GDM1 (cell line): Measurements from ENCODE around the gene ZNF446.
"Not testable (repeated sequence)": the region's sequence is repeated elsewhere in the genome, so short reads cannot be mapped to it uniquely, and the experiment has no call there.

ENCODE experiments used
- DNase-seq: peaks from one replicate; lab custom pipeline; 2025; lab: John Stamatoyannopoulos, UW

Gene ZNF446

GRCh38 chr19:58470837-58471543 is 5.2 kb upstream of the ZNF446 start:
- not testable (repeated sequence) for DNase-seq

- no peak for DNase-seq
Observed at GRCh38 chr19:58471736-58472135, 4.4 kb upstream of the ZNF446 start.

DNA sequence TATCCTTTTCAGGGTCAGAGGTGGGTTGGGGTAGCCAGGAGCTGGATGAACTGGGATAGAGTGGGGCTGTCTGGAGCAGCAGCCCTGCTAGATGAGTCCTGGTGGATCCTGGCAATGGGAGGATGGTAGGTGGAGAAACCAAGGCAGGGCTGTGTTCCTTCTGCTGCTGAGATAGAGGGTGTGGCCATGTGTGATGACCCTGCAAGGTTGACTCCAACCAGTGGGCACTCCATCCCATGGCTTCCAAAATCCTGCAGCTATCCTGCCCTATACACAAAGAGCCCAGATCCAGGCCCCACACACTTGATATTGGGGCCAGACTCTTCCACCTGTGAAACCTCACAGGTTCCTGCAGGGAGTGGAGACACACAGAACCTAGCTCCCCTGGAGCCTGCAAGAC is 2.4 kb upstream of the ZNF446 start:
- no peak for DNase-seq

DNA sequence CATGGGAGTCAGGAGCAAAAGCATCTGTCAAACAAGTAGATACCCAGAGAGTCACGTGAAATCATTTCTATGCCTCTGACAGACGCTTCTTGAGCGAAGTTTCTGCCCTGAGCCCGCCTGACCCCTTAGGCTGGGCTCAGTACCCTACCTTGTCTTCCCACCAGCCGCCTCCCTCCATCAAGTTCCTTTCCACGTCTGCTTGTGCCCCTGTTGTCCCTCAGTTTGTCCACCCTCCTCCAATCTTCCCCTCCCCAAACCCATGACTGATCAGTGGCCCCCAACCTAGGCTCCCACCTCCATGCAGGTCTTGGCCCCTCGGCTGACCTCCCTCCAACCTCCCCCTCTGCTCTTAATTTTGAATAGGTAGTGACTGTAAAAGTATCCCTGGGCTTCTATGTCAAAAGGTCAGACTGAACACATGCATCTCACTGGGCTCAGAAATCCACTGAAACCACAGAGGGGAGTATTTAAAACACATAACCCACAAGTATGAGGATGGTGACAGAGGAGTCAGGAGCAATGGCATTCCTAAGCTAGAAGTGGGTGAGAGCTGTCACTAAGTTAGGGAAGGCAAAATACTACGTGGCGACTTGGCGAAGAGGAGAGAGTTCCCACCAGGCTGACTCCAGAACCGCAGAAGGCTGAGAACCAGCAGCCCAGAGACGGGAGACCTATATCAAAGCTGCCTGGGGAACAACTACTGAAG is 1.7 kb upstream of the ZNF446 start:
- no peak for DNase-seq

- DNase-seq, result no peak
Observed at GRCh38 chr19:58474997-58475713, 997 bp upstream of the ZNF446 start.

DNA sequence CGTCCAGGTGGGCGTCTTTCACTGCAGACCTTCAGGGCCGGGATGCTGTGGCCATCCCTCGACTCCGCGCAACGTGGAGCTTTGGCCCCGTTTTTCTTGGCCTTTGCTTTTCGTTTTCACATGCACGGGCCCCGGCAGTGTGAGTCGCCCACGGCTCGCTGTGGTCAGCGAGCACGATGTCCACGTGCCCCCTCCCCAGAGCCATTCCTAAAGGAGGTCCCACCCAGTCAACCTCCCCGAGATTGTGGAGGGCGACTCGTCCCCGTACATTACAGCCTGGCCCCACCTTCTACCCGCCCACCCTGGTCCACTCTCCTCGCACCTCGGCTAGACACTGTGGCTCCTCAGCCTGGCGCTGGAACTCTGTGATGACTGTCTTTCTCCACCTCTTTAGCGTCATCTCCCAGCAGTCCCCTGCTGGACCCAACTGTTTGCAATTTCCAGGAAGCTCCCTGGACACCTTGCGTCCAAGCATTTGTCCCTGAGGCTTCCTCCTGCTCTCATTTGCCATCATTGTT is 405 bp downstream of the ZNF446 start:
- DNase-seq, result no peak

DNA sequence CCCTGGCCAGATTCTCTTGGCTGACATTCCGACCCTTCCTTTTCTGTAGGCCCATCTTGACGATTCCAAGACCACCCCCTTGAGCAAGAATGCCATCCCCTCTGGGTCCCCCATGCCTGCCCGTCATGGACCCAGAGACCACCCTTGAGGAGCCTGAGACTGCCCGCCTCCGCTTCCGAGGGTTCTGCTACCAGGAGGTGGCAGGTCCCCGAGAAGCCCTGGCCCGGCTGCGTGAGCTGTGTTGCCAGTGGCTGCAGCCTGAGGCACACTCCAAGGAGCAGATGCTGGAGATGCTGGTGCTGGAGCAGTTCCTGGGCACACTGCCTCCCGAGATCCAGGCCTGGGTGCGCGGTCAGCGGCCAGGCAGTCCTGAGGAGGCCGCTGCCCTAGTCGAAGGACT is 978 bp downstream of the ZNF446 start:
- DNase-seq, result no peak

DNA sequence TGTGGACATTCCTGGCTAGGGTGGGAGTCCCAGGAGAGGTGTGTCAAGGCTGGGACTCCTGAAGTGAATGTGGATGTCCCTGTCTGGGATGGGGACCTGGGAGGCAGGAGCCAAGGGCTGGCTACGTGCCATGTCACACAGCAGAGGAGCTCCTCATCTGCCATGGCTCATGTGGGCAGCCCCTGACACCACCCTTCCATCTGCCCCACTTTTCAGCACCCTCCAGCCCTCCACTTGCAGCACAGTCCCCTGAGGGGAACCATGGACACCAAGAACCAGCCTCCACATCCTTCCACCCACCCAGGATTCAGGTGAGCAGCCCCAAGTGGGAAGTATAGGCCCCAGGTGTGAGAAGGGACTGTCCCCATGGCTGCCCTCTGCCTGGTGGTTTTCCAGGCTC is 1.7 kb downstream of the ZNF446 start:
- no peak for DNase-seq

DNA sequence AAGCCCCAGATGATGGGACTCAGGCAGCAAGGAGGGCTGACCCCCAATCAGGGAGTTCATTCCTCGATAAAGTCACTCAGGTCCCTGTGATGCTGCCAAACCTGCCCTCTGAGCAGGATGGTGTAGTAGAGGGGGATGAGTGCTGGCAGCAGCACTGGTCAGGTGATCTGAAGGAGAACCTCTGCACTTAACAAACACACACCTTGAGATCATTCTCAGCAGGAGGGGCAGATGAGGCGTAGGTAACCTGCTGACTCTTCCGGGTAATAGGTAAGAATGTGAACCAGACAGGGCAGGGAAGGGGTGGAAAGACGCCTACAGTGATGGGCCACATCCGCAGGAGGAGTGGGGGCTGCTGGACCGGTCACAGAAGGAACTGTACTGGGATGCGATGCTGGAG is 3.2 kb downstream of the ZNF446 start:
- DNase-seq, result no peak

GRCh38 chr19:58479736-58480480 is 3.8 kb downstream of the ZNF446 start:
- DNase-seq, result no peak

DNA sequence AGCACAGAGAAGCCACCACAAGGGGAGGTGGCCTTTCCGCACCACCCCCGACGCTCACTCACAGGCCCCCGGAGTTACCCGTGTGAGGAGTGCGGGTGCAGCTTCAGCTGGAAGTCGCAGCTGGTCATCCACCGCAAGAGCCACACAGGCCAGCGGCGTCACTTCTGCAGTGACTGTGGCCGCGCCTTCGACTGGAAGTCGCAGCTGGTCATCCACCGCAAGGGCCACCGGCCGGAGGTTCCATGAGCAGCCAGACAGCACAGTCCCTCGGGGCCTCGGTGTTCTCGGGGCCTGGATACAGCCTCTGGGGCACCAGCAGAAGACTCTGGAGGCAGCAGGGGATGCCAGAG is 4.3 kb downstream of the ZNF446 start:
- DNase-seq, result no peak

- DNase-seq, result no peak
Observed at GRCh38 chr19:58480831-58481230, 4.7 kb downstream of the ZNF446 start.

GRCh38 chr19:58482372-58482771 is 6.2 kb downstream of the ZNF446 start:
- no peak for DNase-seq

GRCh38 chr19:58483776-58484175 is 7.6 kb downstream of the ZNF446 start:
- no peak for DNase-seq

DNA sequence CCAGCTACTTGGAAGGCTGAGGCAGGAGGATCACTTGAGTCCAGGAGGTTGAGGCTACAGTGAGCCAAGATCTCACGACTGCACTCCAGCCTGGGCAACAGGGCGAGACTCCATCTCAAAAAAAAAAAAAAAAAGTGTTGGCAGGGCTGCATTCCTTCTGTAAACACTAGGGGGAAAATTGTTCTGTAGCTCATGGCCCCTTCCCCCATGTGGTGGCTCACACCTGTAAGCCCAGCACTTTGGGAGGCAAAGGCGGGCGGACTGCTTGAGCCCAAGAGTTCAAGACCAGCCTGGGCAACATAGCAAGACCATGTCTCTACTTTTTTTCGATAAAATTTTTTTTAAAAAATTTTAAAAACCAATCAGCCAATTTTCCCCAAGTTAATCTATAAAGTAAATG is 8.2 kb downstream of the ZNF446 start:
- DNase-seq, result not testable (repeated sequence)

DNA sequence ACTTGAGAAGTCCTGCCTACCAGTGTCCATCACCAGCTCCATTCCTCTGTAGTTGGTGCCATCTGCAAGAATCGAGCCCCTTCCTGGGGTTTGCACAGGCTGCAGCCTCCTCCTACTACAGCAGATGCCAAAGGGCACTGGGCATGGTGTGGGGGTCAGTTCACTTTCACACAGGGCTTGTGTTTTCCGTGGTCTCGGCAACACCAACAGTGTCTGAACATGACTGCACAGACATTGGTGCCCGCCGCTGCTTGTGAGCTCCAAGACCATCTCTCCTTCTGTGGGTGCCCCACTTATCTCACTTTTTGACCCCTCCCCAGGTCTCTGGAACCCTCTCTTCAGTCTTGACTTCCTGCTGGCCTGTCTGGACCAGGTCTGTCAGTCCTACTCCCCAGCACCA is 15.2 kb downstream of the ZNF446 start:
- DNase-seq, result no peak

DNA sequence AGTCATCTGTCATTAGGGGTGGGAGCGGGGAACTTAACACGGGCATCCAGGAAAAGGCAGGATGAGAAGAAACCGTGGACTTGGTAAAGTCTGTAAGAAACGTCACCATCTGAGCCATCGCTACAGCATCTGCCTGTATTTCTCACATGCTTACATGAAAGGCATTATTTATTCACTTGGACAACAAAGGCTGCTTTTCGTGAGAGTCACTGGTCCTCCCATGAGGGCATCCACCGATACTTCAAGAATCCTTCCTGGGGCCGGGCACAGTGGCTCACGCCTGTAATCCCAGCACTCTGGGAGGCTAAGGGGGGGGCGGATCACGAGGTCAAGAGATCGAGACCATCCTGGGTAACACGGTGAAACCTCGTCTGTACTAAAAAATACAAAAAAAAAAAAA is 16.1 kb downstream of the ZNF446 start:
- DNase-seq, result no peak

DNA sequence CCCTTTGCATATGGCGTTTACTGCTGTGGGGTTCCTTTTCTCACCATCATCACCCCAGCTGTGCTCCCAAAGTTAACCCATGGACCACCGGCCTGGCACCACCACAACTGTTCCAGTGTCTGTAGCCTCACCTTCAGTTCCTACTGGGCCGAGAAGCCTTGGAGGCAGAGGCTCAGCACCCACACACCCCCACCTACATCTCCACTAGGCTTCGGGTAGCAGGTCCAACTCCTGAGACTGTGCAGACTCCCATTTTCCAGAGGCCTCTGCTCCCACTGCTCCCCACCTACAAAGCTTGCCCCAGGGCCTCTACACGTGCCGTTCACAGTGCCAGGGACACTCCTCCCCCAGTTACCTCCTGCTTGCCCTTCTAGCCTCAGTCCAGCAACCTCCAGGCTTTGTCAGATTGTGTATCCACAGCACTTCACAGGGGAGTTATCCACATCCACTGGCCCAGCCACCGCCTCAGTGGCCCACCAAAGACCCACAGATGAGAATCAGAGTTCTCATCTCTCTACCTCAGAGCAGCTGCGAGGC is 21.6 kb downstream of the ZNF446 start:
- no peak for DNase-seq

DNA sequence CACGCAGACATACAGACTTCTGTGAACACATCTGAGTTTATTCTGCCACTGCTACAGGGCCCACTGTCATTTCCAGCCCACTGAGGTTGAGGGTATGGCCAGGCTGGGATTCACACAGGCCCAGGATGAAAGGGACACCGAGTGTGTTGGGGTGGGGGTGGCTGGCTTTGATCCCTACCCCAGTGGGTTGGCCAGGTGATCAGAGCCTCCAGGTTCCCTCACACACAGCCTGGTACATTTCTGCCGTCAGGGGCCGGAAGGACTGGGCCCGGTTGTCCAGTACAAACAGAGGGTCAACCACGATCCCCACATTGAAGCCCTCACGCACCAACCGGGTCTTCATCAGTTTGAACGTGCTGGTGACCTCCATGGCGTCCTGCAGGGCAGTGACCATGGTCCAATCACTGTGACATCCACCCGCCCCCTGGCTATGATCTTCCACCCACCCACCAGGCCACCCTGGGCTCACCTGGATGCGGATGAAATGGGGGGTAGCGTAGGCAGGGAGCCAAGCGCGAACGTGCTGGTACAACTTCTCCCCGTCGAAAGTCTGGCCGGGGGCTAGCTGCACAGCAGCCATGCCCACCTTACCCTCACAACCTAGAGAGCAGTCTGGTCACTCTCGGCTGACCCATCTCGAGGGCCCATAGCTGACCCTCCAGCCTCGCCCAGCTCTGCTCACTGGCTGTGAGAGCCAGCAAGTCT is 22.3 kb downstream of the ZNF446 start:
- no peak for DNase-seq

DNA sequence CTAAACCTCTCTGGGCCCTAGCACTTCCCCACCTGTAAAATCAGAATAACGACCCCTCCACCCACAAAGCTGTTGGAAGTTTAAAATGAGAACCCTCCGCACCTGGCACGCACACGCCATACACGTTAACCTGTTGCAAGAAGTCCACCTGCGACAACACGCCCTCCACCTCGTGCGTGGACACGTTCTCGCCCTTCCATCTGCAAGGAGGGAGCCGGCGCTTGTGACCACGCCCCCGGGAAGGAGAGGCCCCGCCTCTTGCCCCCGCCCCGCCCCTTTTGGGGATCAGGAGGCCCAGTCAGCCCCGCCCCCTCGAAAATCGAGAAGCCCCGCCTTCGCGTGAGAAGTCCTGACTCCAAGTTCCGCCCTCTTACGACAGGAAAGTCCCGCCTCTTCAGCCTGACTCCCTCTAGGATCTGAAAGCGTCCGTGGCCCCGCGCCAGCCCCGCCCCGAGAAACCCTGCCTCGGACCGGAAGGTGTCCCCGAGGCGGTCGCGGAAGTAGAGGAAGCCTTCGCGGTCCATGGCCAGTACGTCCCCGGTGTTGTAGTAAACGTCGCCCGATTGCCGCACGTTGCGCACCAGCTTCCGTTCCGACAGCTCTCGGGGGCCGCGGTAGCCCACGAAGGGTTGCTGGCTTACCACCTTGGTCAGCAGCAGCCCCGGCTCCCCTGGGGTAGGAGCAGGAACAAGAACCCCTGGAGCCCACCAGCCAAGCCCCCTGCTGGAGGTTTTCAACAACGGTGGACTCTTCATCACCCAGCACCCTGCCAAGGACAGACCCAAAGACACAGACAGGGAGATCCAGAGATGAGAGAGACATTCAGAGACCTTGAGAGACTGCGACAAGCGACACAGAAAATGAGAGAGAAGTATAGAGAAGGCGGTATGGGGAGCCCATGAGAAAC is 23.1 kb downstream of the ZNF446 start:
- peak; percentile 97 for DNase-seq
